IMR-90 (cell line): ENCODE measurements around the gene WDR45B. TPM values are rescaled to one million over a fixed set of nuclear protein-coding genes. Genes with fewer than 3 reads are reported as not detected.

Experiments
- ATAC-seq: fragments of 200-7000 bp; cut with Tn5 transposase; 2 replicates; pipeline ENCODE4 v1.9.1; 2020; ENCODE audit warnings: low read depth, mild to moderate bottlenecking, moderate library complexity
- BruUV-seq: library from RNA; stranded (reverse); fragments of 400-500 nt; replicated peaks from 2 replicates; lab custom pipeline; 2021; lab: Mats Ljungman, UMichigan
- CTCF ChIA-PET: fragments of 300-600 bp; formaldehyde crosslinking; extraction: SDS; loops from one replicate; lab custom pipeline; 2021; ENCODE audit warnings: antibody characterized with exemption; lab: Yijun Ruan, JAX
- POLR2A ChIA-PET: fragments of 300-600 bp; sonication (Branson Sonifier 250); formaldehyde crosslinking; loops from one replicate; lab custom pipeline; 2022; ENCODE audit warnings: antibody characterized with exemption; ENCODE audit not compliant: unreplicated experiment; lab: Charles Lee
- DNase-seq: peaks from one replicate; pipeline ENCODE4 v3.0.0; 2013
- H2AFZ ChIP-seq: replicated peaks from 2 replicates; pipeline ENCODE3; 2013; ENCODE audit warnings: low read length, mild to moderate bottlenecking; ENCODE audit not compliant: poor library complexity
- H2AK5ac ChIP-seq: 2 replicates; pipeline ENCODE4 v1.6.1; 2013; ENCODE audit warnings: low read depth, low read length, inconsistent platforms
- H2AK9ac ChIP-seq: replicated peaks from 2 replicates; pipeline ENCODE3; 2013; ENCODE audit warnings: mild to moderate bottlenecking, low read depth, low read length, moderate library complexity; ENCODE audit not compliant: poor library complexity
- H2BK120ac ChIP-seq: 2 replicates; pipeline ENCODE4 v1.6.1; 2013; ENCODE audit warnings: low read depth, low read length, inconsistent platforms
- H2BK15ac ChIP-seq: 3 replicates; pipeline ENCODE4 v1.6.1; 2013; ENCODE audit warnings: low read depth, low read length, inconsistent platforms
- H2BK20ac ChIP-seq: 2 replicates; pipeline ENCODE4 v1.6.1; 2013; ENCODE audit warnings: low read depth, mild to moderate bottlenecking, inconsistent platforms, low read length, moderate library complexity
- H2BK5ac ChIP-seq: 2 replicates; pipeline ENCODE4 v1.6.1; 2013; ENCODE audit warnings: mild to moderate bottlenecking, low read depth, low read length, inconsistent platforms; ENCODE audit not compliant: poor library complexity, severe bottlenecking
- H3K14ac ChIP-seq: replicated peaks from 2 replicates; pipeline ENCODE4 v1.6.1; 2013; ENCODE audit warnings: low read depth, low read length, inconsistent platforms
- H3K18ac ChIP-seq: 2 replicates; pipeline ENCODE4 v1.6.1; 2013; ENCODE audit warnings: low read depth, low read length, control low read depth
- H3K23ac ChIP-seq: 2 replicates; pipeline ENCODE4 v1.6.1; 2013; ENCODE audit warnings: low read depth, low read length, inconsistent platforms
- H3K27ac ChIP-seq: 2 replicates; pipeline ENCODE4 v1.5.1; 2013; ENCODE audit warnings: mild to moderate bottlenecking, control low read depth, low read length; ENCODE audit not compliant: insufficient read depth
- H3K27me3 ChIP-seq: 2 replicates; pipeline ENCODE4 v1.6.1; 2013; ENCODE audit warnings: low read length; ENCODE audit not compliant: control insufficient read depth, insufficient read depth
- H3K36me3 ChIP-seq: 2 replicates; pipeline ENCODE4 v1.6.1; 2013; ENCODE audit warnings: low read length, mixed read lengths; ENCODE audit not compliant: control insufficient read depth, insufficient read depth
- H3K4ac ChIP-seq: 2 replicates; pipeline ENCODE4 v1.6.1; 2013; ENCODE audit warnings: low read depth, low read length, inconsistent platforms
- H3K4me1 ChIP-seq: 2 replicates; pipeline ENCODE4 v1.6.1; 2013; ENCODE audit warnings: low read length, mixed read lengths; ENCODE audit not compliant: control insufficient read depth, insufficient read depth
- H3K4me2 ChIP-seq: 2 replicates; pipeline ENCODE4 v1.6.1; 2013; ENCODE audit warnings: low read depth, mild to moderate bottlenecking, control low read depth, low read length, moderate library complexity
- H3K4me3 ChIP-seq: 2 replicates; pipeline ENCODE4 v1.5.1; 2013; ENCODE audit warnings: low read depth, mild to moderate bottlenecking, control low read depth, low read length, moderate library complexity; ENCODE audit not compliant: insufficient read depth
- H3K56ac ChIP-seq: 2 replicates; pipeline ENCODE4 v1.6.1; 2013; ENCODE audit warnings: low read length, inconsistent platforms; ENCODE audit not compliant: insufficient read depth; ENCODE audit errors: extremely low read depth
- H3K79me1 ChIP-seq, 2 experiments: 2 replicates each; pipeline ENCODE4 v1.6.1; 2013; ENCODE audit warnings: low read length in 2 of 2, inconsistent platforms in 1 of 2, low read depth in 1 of 2
- H3K9ac ChIP-seq: 2 replicates; pipeline ENCODE4 v1.6.1; 2013; ENCODE audit warnings: low read depth, low read length, control low read depth
- H3K9me1 ChIP-seq: 2 replicates; pipeline ENCODE4 v1.6.1; 2013; ENCODE audit warnings: low read length, inconsistent platforms; ENCODE audit not compliant: insufficient read depth
- H3K9me3 ChIP-seq: 2 replicates; pipeline ENCODE4 v1.6.1; 2013; ENCODE audit warnings: low read length; ENCODE audit not compliant: control insufficient read depth, insufficient read depth
- H4K20me1 ChIP-seq: 2 replicates; pipeline ENCODE4 v1.6.1; 2013; ENCODE audit warnings: low read length, inconsistent platforms; ENCODE audit not compliant: insufficient read depth
- H4K5ac ChIP-seq: 2 replicates; pipeline ENCODE4 v1.6.1; 2013; ENCODE audit warnings: mild to moderate bottlenecking, low read depth, low read length, control low read depth
- H4K8ac ChIP-seq, 2 experiments: 2 replicates each; pipeline ENCODE4 v1.6.1; 2013; ENCODE audit warnings: low read depth in 2 of 2, low read length in 2 of 2, control low read depth in 1 of 2, inconsistent platforms in 1 of 2
- H4K91ac ChIP-seq: 2 replicates; pipeline ENCODE4 v1.6.1; 2013; ENCODE audit warnings: low read depth, low read length, inconsistent platforms; ENCODE audit not compliant: insufficient read depth
- dilution Hi-C: fragments of 300-500 bp; cut with HindIII; formaldehyde crosslinking; loops from one replicate; pipeline ENCODE4 v1.14.3; 2018; ENCODE audit warnings: low sequenced_read_pairs; ENCODE audit not compliant: unreplicated experiment
- in situ Hi-C: fragments of 300-500 bp; cut with MboI; formaldehyde crosslinking; loops from 3 replicates; pipeline ENCODE4 v1.14.3; 2019; ENCODE audit warnings: low sequenced_read_pairs, inconsistent platforms, mixed read lengths
- intact Hi-C: fragments of 100-400 bp; cut with micrococcal nuclease; formaldehyde crosslinking; loops from 2 replicates; pipeline ENCODE4 v1.10.0; 2022
- polyA plus RNA-seq, 3 experiments: library from polyadenylated mRNA; depleted of rRNA; stranded (reverse); fragments of >200 nt; gene quantifications; 2 replicates each; pipeline ENCODE4 v1.2.3, GENCODE V29; 2012; ENCODE audit warnings: low replicate concordance in 1 of 3
- total RNA-seq: library from RNA; depleted of rRNA; stranded (reverse); fragments of >200 nt; gene quantifications from 2 replicates; pipeline ENCODE4 v1.2.3, GENCODE V29; 2012
- TF ChIP-seq, protein P1 (sequence below): fragments of 150-350 bp; IDR thresholded peaks from 2 replicates; pipeline ENCODE4 v1.6.1; 2016; ENCODE audit warnings: low read depth, mild to moderate bottlenecking, low read length, moderate library complexity, borderline replicate concordance

The WDR45B gene
- total and polyA plus RNA-seq, 2 of the 4 experiments (the other 2 are of a cell fraction), result 98.2 to 110 TPM

DNA sequence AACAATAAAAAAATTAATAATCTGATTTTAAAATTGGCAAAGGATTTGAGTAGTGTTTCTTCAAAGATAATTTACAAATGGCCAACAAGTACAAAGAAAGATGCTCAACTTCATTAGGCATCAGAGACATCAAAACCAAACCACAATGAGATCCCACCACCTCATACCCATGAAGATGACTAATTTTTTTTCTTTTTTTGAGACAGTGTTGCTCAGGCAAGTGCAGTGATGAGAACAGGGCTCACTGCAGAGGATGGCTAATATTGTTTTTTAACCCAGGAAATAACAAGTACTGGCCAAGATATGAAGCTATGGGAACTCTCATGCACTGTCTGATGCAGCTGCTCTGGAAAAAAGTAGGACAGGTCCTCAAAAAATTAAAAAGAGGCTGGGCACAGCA lies 14.9 kb downstream of the WDR45B start:
- no peak overlapping the region for H2AK5ac ChIP-seq
- H2BK120ac ChIP-seq, result no peak overlapping the region
- H3K9ac ChIP-seq, result no peak overlapping the region
- TF ChIP-seq, protein P1, sequence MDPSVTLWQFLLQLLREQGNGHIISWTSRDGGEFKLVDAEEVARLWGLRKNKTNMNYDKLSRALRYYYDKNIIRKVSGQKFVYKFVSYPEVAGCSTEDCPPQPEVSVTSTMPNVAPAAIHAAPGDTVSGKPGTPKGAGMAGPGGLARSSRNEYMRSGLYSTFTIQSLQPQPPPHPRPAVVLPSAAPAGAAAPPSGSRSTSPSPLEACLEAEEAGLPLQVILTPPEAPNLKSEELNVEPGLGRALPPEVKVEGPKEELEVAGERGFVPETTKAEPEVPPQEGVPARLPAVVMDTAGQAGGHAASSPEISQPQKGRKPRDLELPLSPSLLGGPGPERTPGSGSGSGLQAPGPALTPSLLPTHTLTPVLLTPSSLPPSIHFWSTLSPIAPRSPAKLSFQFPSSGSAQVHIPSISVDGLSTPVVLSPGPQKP, result no peak
- no peak for ATAC-seq
- H4K8ac ChIP-seq, result no peak overlapping the region
- no peak overlapping the region for H2BK20ac ChIP-seq
- H3K18ac ChIP-seq, result no peak overlapping the region
- no peak overlapping the region for H3K27ac ChIP-seq
- 0 out of 2 replicates have a peak, but pooled peaks cover 7% of the 10 kb centered on the region for H3K9me1 ChIP-seq
- H3K14ac ChIP-seq, result no peak overlapping the region
- no peak overlapping the region for H2BK5ac ChIP-seq
- BruUV-seq, result no TSS peak
- H4K5ac ChIP-seq, result no peak overlapping the region
- intact Hi-C loops (no loop called here), in situ Hi-C loops (no loop called here), dilution Hi-C loops (no loop called here)
- H4K91ac ChIP-seq, result no peak overlapping the region
- CTCF ChIA-PET, result no interaction called here
- no peak overlapping the region for H3K23ac ChIP-seq
- H3K56ac ChIP-seq, result no peak overlapping the region
- H3K79me1 ChIP-seq, result peaks cover 43 to 79% of the 10 kb centered on the region in 2 experiments
- H3K4ac ChIP-seq, result no peak overlapping the region
- no peaks in the 10 kb centered on the region for H3K9me3 ChIP-seq
- H3K4me1 ChIP-seq, result no peaks in the 10 kb centered on the region; the same call in 1 of the 2 replicates
- peaks cover 71% of the 10 kb centered on the region for H4K20me1 ChIP-seq
- peaks cover 34% of the 10 kb centered on the region for H3K36me3 ChIP-seq
- H3K4me3 ChIP-seq, result no peak overlapping the region
- no peak overlapping the region for H3K4me2 ChIP-seq
- no peak overlapping the region for H2AK9ac ChIP-seq
- no peak overlapping the region for H2AFZ ChIP-seq
- DNase-seq, result no peak
- H2BK15ac ChIP-seq, result no peak overlapping the region
- POLR2A ChIA-PET, result no interaction called here
- H3K27me3 ChIP-seq, result no peaks in the 10 kb centered on the region
